ENCODE data around the gene GRIN2A. TPM values are rescaled to one million over a fixed set of nuclear protein-coding genes. Genes with fewer than 3 reads are reported as not detected.

The GRIN2A gene
- polyA plus RNA-seq, 2 donors = 0.02 to 0.04 TPM

DNA sequence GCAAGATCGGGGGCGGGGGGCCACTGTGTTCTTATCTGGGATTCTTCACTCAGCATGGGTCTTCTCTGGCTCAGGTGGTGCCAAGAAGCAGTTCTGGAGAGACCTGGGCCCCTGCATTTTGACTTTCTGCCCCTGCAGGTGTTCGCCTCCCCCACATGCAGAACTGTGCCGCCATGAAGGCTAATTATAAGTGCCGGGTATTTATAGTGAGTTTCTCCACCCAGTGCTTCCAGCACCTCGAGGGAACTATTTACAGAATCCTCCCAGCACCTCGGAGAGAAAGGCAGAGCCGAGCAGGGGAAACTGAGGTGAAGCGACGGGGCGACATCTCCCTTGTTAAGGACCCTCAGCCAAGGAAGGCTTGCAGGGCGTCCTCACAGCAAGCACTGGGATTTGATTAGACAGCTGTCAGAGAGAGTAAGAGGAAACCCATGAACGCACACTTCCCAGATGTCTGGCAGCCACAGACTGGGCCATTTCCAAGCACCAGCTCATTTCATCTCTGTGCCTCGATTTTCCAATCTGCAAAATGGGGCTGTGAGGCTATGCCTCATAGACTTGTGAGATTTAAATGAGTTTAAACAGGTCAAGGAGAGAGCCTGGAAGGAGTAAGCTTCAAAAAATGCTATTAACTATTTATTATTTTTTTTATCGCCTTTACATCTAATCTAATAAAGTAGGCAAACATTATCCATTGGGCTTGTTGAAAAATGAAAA is 36.4 kb upstream of the GRIN2A start:
- Histone ChIP-seq H3K9me3 (ENCODE audit: control insufficient read depth in 2 of 2, insufficient read depth in 1 of 2, low read depth in 1 of 2, low read length in 1 of 2) (no peaks in the 10 kb centered on the region), H3K27me3 (ENCODE audit: control insufficient read depth in 1 of 2, insufficient read depth in 2 of 2, low read length in 2 of 2) (no peaks in the 10 kb centered on the region), H3K36me3 (ENCODE audit: control insufficient read depth in 2 of 2, insufficient read depth in 2 of 2, low read length in 1 of 2) (no peaks in the 10 kb centered on the region), H3K4me1 (ENCODE audit: control insufficient read depth in 2 of 2, insufficient read depth in 2 of 2, low read length in 1 of 2) (peaks cover 0 to 1% of the 10 kb centered on the region in 2 donors), H3K27ac (ENCODE audit: low read depth in 2 of 2, low read length in 1 of 2) (no peak overlapping the region), H3K4me3 (ENCODE audit: low read depth in 1 of 2, low read length in 2 of 2) (no peak overlapping the region)
- WGBS, 2 donors = 75 to 78% methylated on average over 15 of the region's 15 CpGs

DNA sequence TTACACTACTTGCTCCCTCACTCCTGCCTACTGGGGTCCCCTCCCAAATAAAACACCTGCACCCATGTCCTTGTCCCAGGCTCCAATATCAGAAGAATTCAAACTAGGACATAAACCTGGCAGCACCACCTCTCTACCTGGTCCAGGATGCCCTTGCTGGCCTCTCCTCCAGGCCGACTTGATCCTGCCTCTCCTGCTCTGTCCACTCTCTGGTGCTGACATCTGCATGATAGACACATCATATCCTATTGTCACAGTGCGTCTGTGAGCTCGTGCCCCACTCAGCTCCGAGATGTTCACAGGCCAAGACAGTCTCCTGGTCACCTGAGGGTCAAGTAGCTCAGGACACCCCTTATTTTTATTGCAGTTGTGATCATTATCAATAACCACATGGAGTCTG is 31.5 kb upstream of the GRIN2A start:
- 77 to 78% methylated on average over 4 of the region's 4 CpGs for WGBS, 2 donors
- no peak overlapping the region for H3K27ac ChIP-seq (ENCODE audit: low read depth in 2 of 2, low read length in 1 of 2)
- H3K27me3 ChIP-seq (ENCODE audit: control insufficient read depth in 1 of 2, insufficient read depth in 2 of 2, low read length in 2 of 2) = peaks cover 0 to 2% of the 10 kb centered on the region in 2 donors
- no peak overlapping the region for H3K4me3 ChIP-seq (ENCODE audit: low read depth in 1 of 2, low read length in 2 of 2)
- peaks cover 0 to 2% of the 10 kb centered on the region in 2 donors for H3K4me1 ChIP-seq (ENCODE audit: control insufficient read depth in 2 of 2, insufficient read depth in 2 of 2, low read length in 1 of 2)
- H3K36me3 ChIP-seq (ENCODE audit: control insufficient read depth in 2 of 2, insufficient read depth in 2 of 2, low read length in 1 of 2) = no peaks in the 10 kb centered on the region
- H3K9me3 ChIP-seq (ENCODE audit: control insufficient read depth in 2 of 2, insufficient read depth in 1 of 2, low read depth in 1 of 2, low read length in 1 of 2) = no peaks in the 10 kb centered on the region

DNA sequence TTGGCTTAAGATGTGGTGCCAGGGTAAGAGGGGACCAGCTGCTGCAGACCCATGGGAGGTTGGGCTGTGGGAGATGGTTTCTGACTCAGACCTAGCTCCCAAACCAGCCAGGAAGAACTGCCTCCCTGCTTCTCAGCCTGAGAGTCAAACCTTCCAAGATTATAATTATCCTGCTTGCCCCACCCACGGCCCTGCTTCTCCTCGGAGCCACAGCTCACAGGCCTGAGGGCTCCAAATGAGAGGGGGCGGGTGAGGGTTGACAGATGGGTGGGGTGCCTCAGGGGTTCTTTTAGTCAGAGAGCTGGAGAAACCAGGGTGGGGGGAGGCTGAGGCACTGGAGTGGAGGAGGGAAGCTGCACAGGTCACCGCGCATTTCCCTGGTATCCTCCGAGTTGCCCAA is 28.7 kb upstream of the GRIN2A start:
- H3K27me3 ChIP-seq (ENCODE audit: control insufficient read depth in 1 of 2, insufficient read depth in 2 of 2, low read length in 2 of 2) = peaks cover 0 to 2% of the 10 kb centered on the region in 2 donors
- 32 to 41% methylated on average over 6 of the region's 6 CpGs for WGBS, 2 donors
- no peak overlapping the region for H3K4me3 ChIP-seq (ENCODE audit: low read depth in 1 of 2, low read length in 2 of 2)
- no peaks in the 10 kb centered on the region for H3K36me3 ChIP-seq (ENCODE audit: control insufficient read depth in 2 of 2, insufficient read depth in 2 of 2, low read length in 1 of 2)
- no peak overlapping the region for H3K27ac ChIP-seq (ENCODE audit: low read depth in 2 of 2, low read length in 1 of 2)
- H3K4me1 ChIP-seq (ENCODE audit: control insufficient read depth in 2 of 2, insufficient read depth in 2 of 2, low read length in 1 of 2) = peaks cover 0 to 2% of the 10 kb centered on the region in 2 donors
- no peaks in the 10 kb centered on the region for H3K9me3 ChIP-seq (ENCODE audit: control insufficient read depth in 2 of 2, insufficient read depth in 1 of 2, low read depth in 1 of 2, low read length in 1 of 2)

DNA sequence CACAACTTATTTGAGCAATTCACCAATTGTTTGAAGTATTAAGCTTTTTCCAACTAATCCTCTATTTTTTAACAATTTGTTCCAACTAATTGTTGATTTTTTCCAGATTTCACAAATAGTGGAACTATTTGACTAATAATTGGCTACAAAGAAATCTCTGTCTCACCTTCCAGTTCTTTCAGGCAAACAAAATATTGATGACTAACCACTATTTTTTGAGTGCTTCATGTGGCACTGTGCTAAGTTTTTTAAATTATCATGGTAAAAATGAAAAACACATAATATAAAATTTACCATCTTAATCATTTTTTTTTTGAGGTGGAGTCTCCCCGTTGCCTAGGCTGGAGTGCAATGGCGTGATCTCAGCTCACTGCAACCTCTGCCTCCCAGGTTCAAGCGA is 24.6 kb upstream of the GRIN2A start:
- Histone ChIP-seq H3K36me3 (ENCODE audit: control insufficient read depth in 2 of 2, insufficient read depth in 2 of 2, low read length in 1 of 2) (no peaks in the 10 kb centered on the region), H3K4me1 (ENCODE audit: control insufficient read depth in 2 of 2, insufficient read depth in 2 of 2, low read length in 1 of 2) (no peaks in the 10 kb centered on the region), H3K4me3 (ENCODE audit: low read depth in 1 of 2, low read length in 2 of 2) (no peak overlapping the region), H3K27ac (ENCODE audit: low read depth in 2 of 2, low read length in 1 of 2) (no peak overlapping the region), H3K9me3 (ENCODE audit: control insufficient read depth in 2 of 2, insufficient read depth in 1 of 2, low read depth in 1 of 2, low read length in 1 of 2) (peaks cover 0 to 3% of the 10 kb centered on the region in 2 donors), H3K27me3 (ENCODE audit: control insufficient read depth in 1 of 2, insufficient read depth in 2 of 2, low read length in 2 of 2) (peaks cover 0 to 2% of the 10 kb centered on the region in 2 donors)
- WGBS, 2 donors = 90 to 92% methylated on average over 3 of the region's 3 CpGs

DNA sequence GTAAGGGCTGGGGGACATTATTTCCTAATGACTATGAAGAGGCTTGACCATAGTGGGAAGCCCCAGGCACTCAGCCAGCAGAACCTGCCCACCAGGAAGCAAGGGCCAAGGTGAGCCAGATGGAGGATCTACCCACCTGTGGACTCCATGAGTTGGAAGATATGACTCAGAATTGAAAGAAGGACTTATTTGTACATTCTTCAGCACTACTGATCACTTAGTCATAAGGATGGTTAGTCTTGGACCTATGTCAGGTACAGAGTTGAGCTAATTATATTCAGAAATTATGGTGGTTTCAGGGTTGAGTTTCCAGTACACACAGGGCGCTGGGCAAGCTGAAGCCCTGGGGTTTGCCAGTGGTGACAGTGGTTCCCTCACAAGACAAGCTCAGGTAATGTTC is 24.0 kb upstream of the GRIN2A start:
- H3K4me1 ChIP-seq (ENCODE audit: control insufficient read depth in 2 of 2, insufficient read depth in 2 of 2, low read length in 1 of 2) = no peaks in the 10 kb centered on the region
- H3K4me3 ChIP-seq (ENCODE audit: low read depth in 1 of 2, low read length in 2 of 2) = no peak overlapping the region
- no peaks in the 10 kb centered on the region for H3K36me3 ChIP-seq (ENCODE audit: control insufficient read depth in 2 of 2, insufficient read depth in 2 of 2, low read length in 1 of 2)
- WGBS, 2 donors = 83 to 85% methylated on average over 1 of the region's 1 CpG
- no peak overlapping the region for H3K27ac ChIP-seq (ENCODE audit: low read depth in 2 of 2, low read length in 1 of 2)
- peaks cover 0 to 2% of the 10 kb centered on the region in 2 donors for H3K27me3 ChIP-seq (ENCODE audit: control insufficient read depth in 1 of 2, insufficient read depth in 2 of 2, low read length in 2 of 2)
- peaks cover 0 to 3% of the 10 kb centered on the region in 2 donors for H3K9me3 ChIP-seq (ENCODE audit: control insufficient read depth in 2 of 2, insufficient read depth in 1 of 2, low read depth in 1 of 2, low read length in 1 of 2)

DNA sequence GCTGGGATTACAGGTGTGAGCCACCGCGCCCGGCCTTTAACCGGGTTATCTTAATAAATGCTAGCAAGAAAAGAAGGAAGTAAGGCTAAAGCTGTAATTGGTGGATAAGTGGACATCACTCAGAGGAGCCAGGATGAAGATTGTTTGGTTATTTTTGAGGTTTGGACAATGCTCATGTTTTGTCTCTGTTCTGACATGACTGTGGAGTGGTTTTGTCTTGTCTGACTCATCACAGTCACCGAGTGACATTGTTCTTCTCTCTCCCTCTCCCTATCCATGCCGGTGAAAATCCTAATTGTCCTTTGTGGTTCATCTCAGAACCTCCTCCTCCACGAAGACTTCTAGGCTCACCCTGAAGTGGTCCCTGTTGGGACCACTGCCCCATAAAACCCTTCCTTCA is 23.5 kb upstream of the GRIN2A start:
- WGBS, 2 donors = 81 to 90% methylated on average over 7 of the region's 7 CpGs
- H3K36me3 ChIP-seq (ENCODE audit: control insufficient read depth in 2 of 2, insufficient read depth in 2 of 2, low read length in 1 of 2) = no peaks in the 10 kb centered on the region
- peaks cover 0 to 3% of the 10 kb centered on the region in 2 donors for H3K9me3 ChIP-seq (ENCODE audit: control insufficient read depth in 2 of 2, insufficient read depth in 1 of 2, low read depth in 1 of 2, low read length in 1 of 2)
- H3K27me3 ChIP-seq (ENCODE audit: control insufficient read depth in 1 of 2, insufficient read depth in 2 of 2, low read length in 2 of 2) = peaks cover 0 to under 1% of the 10 kb centered on the region in 2 donors
- H3K4me1 ChIP-seq (ENCODE audit: control insufficient read depth in 2 of 2, insufficient read depth in 2 of 2, low read length in 1 of 2) = no peaks in the 10 kb centered on the region
- no peak overlapping the region for H3K27ac ChIP-seq (ENCODE audit: low read depth in 2 of 2, low read length in 1 of 2)
- H3K4me3 ChIP-seq (ENCODE audit: low read depth in 1 of 2, low read length in 2 of 2) = no peak overlapping the region

DNA sequence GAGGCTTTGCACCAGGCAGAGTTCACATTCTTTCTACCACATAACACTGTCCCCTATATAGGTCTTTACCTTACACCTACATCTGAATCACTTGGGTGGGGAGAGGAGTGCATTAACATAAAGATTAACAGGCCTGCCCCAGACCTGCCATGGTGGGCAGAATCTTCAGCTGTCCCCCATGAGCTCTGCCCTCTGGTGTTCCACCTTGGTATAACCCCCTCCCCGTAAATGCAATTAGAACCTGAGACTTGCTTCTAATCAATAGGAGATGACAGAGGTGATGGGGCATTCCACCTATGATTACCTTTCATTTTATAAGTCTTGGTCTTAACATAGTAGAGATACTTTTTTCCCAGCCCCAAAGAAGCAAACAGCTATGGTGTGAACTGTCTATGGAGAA is 20.4 kb upstream of the GRIN2A start:
- 93% methylated on average over 1 of the region's 1 CpG for WGBS, 2 donors

DNA sequence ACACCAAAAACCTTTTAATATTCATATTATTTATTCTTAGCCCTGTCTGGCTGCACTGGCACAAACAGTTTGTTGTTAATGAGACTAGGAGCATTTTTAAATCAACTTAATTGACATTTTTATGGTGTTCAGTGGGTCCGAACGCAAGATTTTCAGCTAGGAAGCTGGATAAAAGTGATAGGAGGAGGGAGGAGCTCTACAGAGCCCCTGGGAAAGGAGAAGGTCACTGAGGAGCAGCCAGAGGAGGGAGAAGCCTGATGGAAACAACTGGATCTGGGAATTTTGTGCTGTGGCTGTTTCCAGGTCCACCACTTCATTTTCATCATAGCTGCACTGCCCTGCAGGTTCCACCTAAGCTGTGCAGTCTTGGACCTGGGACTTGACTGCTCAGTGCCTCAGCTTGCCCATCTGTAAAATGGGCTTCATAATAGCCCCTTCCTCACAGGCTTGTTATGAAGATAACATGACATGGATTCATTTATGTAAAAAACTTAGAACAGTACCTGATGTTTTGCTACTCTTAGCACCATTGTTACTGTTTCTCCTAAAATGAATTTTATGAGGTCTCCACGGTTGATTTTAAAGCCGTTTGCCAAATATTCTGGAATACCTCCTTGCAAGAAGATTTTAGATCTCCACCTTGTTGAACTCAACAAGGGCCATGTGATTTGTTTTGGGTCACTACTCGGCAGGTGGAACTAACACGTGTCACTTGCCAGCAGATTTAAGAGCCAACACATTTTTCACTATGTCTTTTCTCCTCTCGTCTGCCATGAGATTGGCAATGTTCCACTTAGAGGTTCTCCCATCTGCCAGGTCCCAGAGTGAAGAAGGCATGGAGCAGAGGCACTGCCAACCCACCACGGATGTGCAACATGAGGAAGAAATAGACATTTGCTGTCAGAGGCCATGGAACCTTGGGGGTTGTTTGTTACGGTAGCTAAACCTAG is 18.7 kb upstream of the GRIN2A start:
- WGBS, 2 donors = 67 to 69% methylated on average over 9 of the region's 9 CpGs
- peaks cover 0 to 3% of the 10 kb centered on the region in 2 donors for H3K9me3 ChIP-seq (ENCODE audit: control insufficient read depth in 2 of 2, insufficient read depth in 1 of 2, low read depth in 1 of 2, low read length in 1 of 2)
- H3K4me1 ChIP-seq (ENCODE audit: control insufficient read depth in 2 of 2, insufficient read depth in 2 of 2, low read length in 1 of 2) = no peaks in the 10 kb centered on the region

More for the DNA sequence above, 20.4 kb upstream of the GRIN2A start:
- Histone ChIP-seq H3K36me3 (ENCODE audit: control insufficient read depth in 2 of 2, insufficient read depth in 2 of 2, low read length in 1 of 2) (no peaks in the 10 kb centered on the region), H3K4me3 (ENCODE audit: low read depth in 1 of 2, low read length in 2 of 2) (no peak overlapping the region), H3K27me3 (ENCODE audit: control insufficient read depth in 1 of 2, insufficient read depth in 2 of 2, low read length in 2 of 2) (no peaks in the 10 kb centered on the region), H3K4me1 (ENCODE audit: control insufficient read depth in 2 of 2, insufficient read depth in 2 of 2, low read length in 1 of 2) (no peaks in the 10 kb centered on the region), H3K9me3 (ENCODE audit: control insufficient read depth in 2 of 2, insufficient read depth in 1 of 2, low read depth in 1 of 2, low read length in 1 of 2) (peaks cover 0 to 3% of the 10 kb centered on the region in 2 donors), H3K27ac (ENCODE audit: low read depth in 2 of 2, low read length in 1 of 2) (no peak overlapping the region)

DNA sequence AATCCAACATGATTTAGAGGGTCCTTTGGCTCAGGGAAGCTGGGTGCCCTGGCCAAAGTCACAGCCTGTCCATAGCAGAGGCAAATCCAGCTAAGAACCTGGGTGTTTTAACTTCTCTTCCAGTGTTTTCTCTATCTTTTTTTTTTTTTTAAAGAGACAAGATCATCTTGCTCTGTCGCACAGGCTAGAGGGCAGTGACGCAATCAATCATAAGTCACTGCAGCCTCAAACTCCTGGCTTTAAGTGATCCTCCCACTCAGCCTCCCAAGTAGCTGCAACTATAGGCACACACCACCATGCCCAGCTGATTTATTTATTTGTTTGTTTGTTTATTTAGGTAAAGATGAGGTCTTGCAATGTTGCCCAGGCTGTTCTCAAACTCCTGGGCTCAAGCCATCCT is 14.8 kb upstream of the GRIN2A start:
- Histone ChIP-seq H3K9me3 (ENCODE audit: control insufficient read depth in 2 of 2, insufficient read depth in 1 of 2, low read depth in 1 of 2, low read length in 1 of 2) (no peaks in the 10 kb centered on the region), H3K4me3 (ENCODE audit: low read depth in 1 of 2, low read length in 2 of 2) (no peak overlapping the region), H3K27ac (ENCODE audit: low read depth in 2 of 2, low read length in 1 of 2) (no peak overlapping the region), H3K4me1 (ENCODE audit: control insufficient read depth in 2 of 2, insufficient read depth in 2 of 2, low read length in 1 of 2) (no peaks in the 10 kb centered on the region), H3K36me3 (ENCODE audit: control insufficient read depth in 2 of 2, insufficient read depth in 2 of 2, low read length in 1 of 2) (no peaks in the 10 kb centered on the region), H3K27me3 (ENCODE audit: control insufficient read depth in 1 of 2, insufficient read depth in 2 of 2, low read length in 2 of 2) (peaks cover 0 to 3% of the 10 kb centered on the region in 2 donors)
- 68 to 69% methylated on average over 2 of the region's 2 CpGs for WGBS, 2 donors

More for the DNA sequence above, 18.7 kb upstream of the GRIN2A start:
- no peak overlapping the region for H3K27ac ChIP-seq (ENCODE audit: low read depth in 2 of 2, low read length in 1 of 2)
- no peak overlapping the region for H3K4me3 ChIP-seq (ENCODE audit: low read depth in 1 of 2, low read length in 2 of 2)
- H3K27me3 ChIP-seq (ENCODE audit: control insufficient read depth in 1 of 2, insufficient read depth in 2 of 2, low read length in 2 of 2) = no peaks in the 10 kb centered on the region
- H3K36me3 ChIP-seq (ENCODE audit: control insufficient read depth in 2 of 2, insufficient read depth in 2 of 2, low read length in 1 of 2) = no peaks in the 10 kb centered on the region

Measured in esophagus (tissue), 2 donors.